ENCODE results near the gene EXOC3L1. TPM values are rescaled to one million over a fixed set of nuclear protein-coding genes. Genes with fewer than 3 reads are reported as not detected.
A peak's percentile ranks its signal among the peaks of the same experiment; 100 is the strongest.

EXOC3L1 gene
- total RNA-seq, 1 experiment from 2014 or later = not detected

DNA sequence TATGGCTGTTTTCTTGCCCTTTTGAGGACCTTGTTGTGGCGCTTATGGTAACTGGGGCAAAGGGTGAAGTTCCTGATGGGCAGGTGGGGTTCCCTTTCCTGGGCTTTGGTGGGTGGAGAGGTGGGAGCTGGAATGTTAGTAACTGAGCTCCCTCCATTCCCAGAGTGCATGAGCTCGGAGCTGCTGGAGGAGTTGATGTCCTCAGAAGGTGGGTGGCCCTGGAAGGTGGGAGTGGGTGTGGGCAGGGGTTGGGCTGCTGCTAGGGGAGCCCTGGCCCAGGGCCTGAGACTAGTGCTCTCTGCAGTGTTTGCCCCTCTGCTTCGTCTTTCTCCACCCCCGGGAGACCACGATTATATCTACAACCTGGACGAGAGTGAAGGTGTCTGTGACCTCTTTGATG, 7.8 kb upstream of the EXOC3L1 start:
- Histone ChIP-seq H3K27me3 (replicated peaks) (no peaks in the 10 kb centered on the region), H3K36me3 (peaks cover 92% of the 10 kb centered on the region), H3K27ac (no peak overlapping the region), H3K4me1 (replicated peaks) (peaks cover 11% of the 10 kb centered on the region), H3K4me3 (no peak overlapping the region), H3K9me3 (replicated peaks) (no peaks in the 10 kb centered on the region; the same call in 1 of the 2 replicates)
- DNase-seq (ENCODE audit: low read depth in 1 of 2, low spot score in 2 of 2) = no peak

DNA sequence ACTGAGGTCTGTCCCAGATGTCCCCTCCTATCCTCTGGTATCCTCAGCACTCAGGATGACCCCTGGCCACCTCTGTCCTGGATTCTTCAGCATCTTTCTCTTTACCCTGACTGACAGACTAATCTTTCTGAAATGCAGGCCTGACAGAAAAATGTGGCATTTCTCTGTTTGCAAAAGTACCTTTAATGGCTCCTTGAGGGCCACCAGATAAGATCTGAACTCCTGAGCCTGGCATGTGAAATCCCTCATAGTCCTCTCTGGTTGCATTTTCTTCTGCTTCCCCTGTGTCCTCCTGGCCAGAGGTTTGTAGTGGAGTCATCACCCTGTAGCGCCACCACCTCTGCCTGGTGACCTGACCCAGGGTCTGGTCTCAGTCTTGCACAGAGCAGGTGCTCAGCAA, 6.9 kb upstream of the EXOC3L1 start:
- peaks cover 12% of the 10 kb centered on the region for H3K4me1 ChIP-seq (replicated peaks)
- DNase-seq (ENCODE audit: low read depth in 1 of 2, low spot score in 2 of 2) = no peak
- H3K9me3 ChIP-seq (replicated peaks) = peaks cover 5% of the 10 kb centered on the region
- H3K27ac ChIP-seq = no peak overlapping the region
- H3K36me3 ChIP-seq = peaks cover 91% of the 10 kb centered on the region
- no peak overlapping the region for H3K4me3 ChIP-seq
- no peaks in the 10 kb centered on the region for H3K27me3 ChIP-seq (replicated peaks)

DNA sequence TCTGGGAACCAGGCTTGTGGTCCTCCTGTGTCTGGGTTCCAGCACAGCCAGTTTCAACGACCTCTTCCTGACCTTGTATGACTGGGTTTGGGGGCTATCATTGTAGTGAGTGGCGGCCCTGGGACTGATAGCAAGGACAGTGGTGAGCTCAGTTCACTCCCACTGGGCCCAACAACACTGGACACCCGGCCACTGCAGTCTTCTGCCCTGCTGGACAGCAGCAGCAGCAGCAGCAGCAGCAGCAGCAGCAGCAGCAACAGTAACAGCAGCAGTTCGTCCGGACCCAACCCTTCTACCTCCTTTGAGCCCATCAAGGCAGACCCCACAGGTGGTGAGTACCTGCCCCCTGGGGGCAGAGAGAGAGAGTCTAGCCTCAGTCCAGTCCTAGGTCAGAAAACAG, 5.7 kb upstream of the EXOC3L1 start:
- Histone ChIP-seq H3K9me3 (replicated peaks) (peaks cover 5% of the 10 kb centered on the region), H3K4me1 (replicated peaks) (peaks cover 22% of the 10 kb centered on the region), H3K4me3 (no peak overlapping the region), H3K36me3 (peaks cover 82% of the 10 kb centered on the region), H3K27ac (no peak overlapping the region), H3K27me3 (replicated peaks) (no peaks in the 10 kb centered on the region)
- DNase-seq (ENCODE audit: low read depth in 1 of 2, low spot score in 2 of 2) = no peak

DNA sequence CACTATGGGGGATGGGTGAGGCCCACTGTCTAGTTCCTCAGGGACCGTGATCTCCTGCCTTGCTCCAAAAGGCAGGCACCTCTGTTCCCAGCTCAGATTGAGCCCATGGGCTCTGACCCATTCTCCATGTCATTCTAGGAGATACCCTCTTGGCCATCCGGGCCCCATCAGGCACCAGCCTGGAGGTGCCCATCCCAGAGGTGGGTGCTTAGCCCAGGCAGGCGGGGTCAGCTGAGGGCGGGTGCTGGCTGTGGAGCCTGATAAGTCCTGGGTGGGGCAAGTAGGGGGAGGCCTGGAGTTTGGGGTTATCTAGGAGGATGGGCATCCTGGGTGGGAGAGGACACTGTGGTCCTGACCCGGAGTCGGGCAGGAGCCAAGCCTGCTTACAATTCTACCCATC, 4.3 kb upstream of the EXOC3L1 start:
- Histone ChIP-seq H3K36me3 (peaks cover 71% of the 10 kb centered on the region), H3K27ac (no peak overlapping the region), H3K9me3 (replicated peaks) (peaks cover 5% of the 10 kb centered on the region), H3K27me3 (replicated peaks) (no peaks in the 10 kb centered on the region), H3K4me1 (replicated peaks) (peaks cover 27% of the 10 kb centered on the region), H3K4me3 (no peak overlapping the region)
- DNase-seq (ENCODE audit: low read depth in 1 of 2, low spot score in 2 of 2) = no peak

DNA sequence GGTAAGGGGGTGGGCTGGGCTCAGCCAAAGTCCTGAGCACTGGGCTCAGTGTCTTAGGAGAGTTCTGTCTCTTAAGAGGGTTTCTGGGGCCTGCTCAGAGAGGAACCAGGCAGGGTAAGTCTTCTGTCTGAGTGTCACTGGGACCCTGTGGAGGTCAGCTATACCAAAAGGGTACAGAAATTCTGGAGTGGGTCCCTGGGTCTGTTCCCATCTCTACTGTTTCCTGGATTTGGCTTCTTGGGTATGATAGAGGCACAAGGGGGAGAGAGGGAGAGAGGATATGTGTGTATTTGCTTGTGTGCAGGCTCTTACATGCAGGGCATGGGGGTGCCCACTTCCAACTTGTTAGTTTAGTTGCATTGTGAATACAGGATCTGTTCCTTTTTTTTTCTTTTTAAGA, 3.6 kb upstream of the EXOC3L1 start:
- DNase-seq (ENCODE audit: low read depth in 1 of 2, low spot score in 2 of 2) = no peak
- peaks cover 27% of the 10 kb centered on the region for H3K4me1 ChIP-seq (replicated peaks)
- H3K27ac ChIP-seq = no peak overlapping the region
- H3K4me3 ChIP-seq = peak overlapping the region; percentile 93
- peaks cover 5% of the 10 kb centered on the region for H3K9me3 ChIP-seq (replicated peaks)
- no peaks in the 10 kb centered on the region for H3K27me3 ChIP-seq (replicated peaks)
- peaks cover 65% of the 10 kb centered on the region for H3K36me3 ChIP-seq

DNA sequence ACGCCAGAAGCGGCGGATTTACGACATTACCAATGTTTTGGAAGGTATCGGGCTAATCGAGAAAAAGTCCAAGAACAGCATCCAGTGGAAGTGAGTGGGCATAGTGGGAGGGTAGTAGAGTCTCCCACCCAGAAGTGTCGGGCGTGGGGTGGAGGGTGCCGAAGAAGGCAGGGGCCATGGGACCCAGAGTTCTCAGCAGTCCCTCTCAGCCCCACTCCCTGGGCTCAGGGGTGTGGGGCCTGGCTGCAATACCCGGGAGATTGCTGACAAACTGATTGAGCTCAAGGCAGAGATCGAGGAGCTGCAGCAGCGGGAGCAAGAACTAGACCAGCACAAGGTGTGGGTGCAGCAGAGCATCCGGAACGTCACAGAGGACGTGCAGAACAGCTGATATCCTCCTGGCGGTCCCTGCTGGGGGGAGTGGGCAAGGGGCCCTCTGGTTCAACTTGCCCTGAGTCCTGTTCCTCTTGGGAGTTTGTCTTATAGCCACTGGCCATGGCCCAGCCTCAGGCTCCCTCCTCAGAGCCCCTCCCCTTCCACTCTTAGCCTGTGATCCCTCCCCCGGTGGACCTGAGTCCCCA, 2.9 kb upstream of the EXOC3L1 start:
- Histone ChIP-seq H3K9me3 (replicated peaks) (peaks cover 5% of the 10 kb centered on the region), H3K27ac (peak overlapping the region; percentile 52), H3K27me3 (replicated peaks) (no peaks in the 10 kb centered on the region), H3K36me3 (peaks cover 59% of the 10 kb centered on the region), H3K4me1 (replicated peaks) (peaks cover 27% of the 10 kb centered on the region), H3K4me3 (peak overlapping the region; percentile 93)
- DNase-seq (ENCODE audit: low read depth in 1 of 2, low spot score in 2 of 2) = no peak

DNA sequence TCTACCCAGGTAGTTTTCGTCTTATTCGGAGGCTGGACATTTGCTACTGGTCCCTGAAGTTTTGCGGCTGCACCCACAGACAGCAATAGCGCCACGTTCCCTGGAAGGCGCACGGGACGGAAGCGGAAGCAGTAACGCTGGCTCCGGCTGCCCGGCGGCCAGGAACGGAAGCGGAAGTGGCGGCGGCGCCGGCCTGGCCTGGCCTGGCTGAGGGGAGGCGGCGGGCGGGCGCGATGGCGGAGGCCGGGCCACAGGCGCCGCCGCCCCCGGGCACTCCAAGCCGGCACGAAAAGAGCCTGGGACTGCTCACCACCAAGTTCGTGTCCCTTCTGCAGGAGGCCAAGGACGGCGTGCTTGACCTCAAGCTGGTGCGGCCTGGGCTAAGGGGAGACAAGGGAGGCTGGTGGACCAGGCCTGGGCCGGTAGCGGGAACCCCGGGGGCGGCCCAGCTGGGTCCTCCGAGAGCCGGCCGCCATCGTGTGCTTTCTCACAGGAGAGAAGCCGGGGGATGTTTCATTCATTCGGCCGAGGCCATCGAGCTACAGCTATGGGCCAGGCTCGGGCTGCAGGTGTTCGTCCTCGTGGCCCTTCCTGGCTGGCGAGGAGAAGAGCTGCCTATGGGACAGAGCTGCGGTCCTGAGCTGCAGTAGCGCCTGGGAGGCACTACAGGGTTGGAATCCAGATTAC, 2.2 kb upstream of the EXOC3L1 start, which contains the start of gene E2F4:
Gene E2F4, plus strand, starts transcription at position 161 of the 687 bp plus-strand sequence. Its CDS starts 73 bp downstream, at position 234.
- H3K36me3 ChIP-seq = peaks cover 51% of the 10 kb centered on the region
- DNase-seq (ENCODE audit: low read depth in 1 of 2, low spot score in 2 of 2) = peak; percentile 78 to 91

DNA sequence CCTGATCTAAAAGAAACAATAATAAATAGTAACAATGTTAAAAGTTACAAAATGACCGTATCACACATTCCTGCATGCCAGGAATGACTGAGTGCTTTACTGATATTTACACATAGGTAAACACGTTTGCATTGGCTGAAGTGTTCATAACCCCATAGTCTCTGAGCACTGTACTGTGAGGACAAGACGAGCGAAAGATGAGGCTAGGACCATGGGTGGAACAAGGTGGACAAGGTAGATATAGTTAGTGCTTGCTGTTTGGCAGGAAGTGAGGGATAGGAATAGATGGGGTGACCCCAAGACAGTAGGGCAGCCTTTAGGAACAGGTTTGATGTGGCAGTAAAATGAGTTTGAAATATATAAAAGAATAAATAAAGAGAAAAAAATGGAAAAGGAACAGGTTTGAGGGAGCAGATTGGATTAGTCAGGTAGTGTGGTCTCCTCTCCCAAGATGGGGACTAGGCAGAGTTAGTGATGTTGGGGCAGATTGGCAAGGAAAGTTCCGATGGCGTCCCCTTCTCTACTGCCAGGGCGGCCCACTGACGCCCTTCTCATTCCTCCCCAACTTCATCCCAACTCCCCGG, 1.6 kb upstream of the EXOC3L1 start:
- no peak overlapping the region for H3K27ac ChIP-seq
- no peak for DNase-seq (ENCODE audit: low read depth in 1 of 2, low spot score in 2 of 2)
- H3K9me3 ChIP-seq (replicated peaks) = peaks cover 5% of the 10 kb centered on the region
- no peaks in the 10 kb centered on the region for H3K27me3 ChIP-seq (replicated peaks)
- peaks cover 45% of the 10 kb centered on the region for H3K36me3 ChIP-seq
- peak overlapping the region; percentile 93 for H3K4me3 ChIP-seq
- peaks cover 34% of the 10 kb centered on the region for H3K4me1 ChIP-seq (replicated peaks)

More for the DNA sequence above, 2.2 kb upstream of the EXOC3L1 start, which contains the start of gene E2F4:
- Histone ChIP-seq H3K27ac (peak within 1 kb of the TSS; percentile 52), H3K9me3 (replicated peaks) (peaks cover 5% of the 10 kb centered on the region), H3K4me3 (peak within 1 kb of the TSS; percentile 93), H3K4me1 (replicated peaks) (peaks cover 28% of the 10 kb centered on the region), H3K27me3 (replicated peaks) (no peaks in the 10 kb centered on the region)

DNA sequence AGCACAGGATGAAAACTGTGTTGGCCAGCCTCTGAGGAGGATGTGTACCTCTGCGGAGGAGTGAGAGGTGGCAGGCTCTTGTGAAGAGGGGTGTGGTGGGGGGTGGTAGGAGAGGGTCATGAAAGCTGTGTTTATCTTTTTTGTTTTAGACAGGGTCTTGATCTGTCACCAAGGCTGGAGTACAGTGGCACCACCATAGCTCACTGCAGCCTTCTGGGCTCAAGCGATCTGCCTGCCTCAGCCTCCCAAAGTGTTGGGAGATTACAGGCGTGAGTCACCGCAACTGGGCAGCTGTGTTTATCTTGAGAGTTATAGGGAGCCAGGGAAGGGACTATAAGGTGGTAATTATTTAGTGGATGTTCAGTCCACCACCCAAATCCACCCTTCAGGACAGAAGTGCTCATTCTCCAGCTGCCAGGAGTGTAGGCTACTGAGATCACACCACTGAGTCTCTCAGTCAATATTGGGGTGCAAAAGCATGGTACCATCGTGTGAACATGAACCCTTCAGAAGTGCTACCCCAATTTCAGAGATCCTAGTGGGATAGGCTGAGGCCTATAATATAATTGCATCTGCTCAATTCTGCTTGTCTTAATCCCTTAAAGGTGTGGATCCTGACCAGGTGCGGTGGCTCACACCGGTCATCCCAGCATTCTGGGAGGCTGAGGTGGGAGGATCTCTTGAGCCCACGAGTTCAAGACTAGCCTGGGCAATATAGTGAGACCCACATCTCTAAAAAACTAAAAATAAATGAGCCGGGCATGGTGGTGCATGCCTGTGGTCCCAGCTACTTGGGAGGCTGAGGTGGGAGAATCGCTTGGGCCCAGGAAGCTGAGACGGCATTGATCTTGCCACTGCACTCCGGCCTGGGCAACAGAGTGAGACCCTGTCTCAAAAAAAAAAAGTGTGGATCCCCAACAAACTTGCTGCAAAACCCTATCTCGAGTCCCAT, 788 bp upstream of the EXOC3L1 start:
- Histone ChIP-seq H3K9me3 (replicated peaks) (peaks cover 5% of the 10 kb centered on the region), H3K27ac (no peak overlapping the region), H3K27me3 (replicated peaks) (no peaks in the 10 kb centered on the region), H3K4me1 (replicated peaks) (peaks cover 42% of the 10 kb centered on the region), H3K36me3 (peaks cover 37% of the 10 kb centered on the region), H3K4me3 (no peak overlapping the region)
- peak in 1 of 2 experiments; percentile 29 for DNase-seq (ENCODE audit: low read depth in 1 of 2, low spot score in 2 of 2)

DNA sequence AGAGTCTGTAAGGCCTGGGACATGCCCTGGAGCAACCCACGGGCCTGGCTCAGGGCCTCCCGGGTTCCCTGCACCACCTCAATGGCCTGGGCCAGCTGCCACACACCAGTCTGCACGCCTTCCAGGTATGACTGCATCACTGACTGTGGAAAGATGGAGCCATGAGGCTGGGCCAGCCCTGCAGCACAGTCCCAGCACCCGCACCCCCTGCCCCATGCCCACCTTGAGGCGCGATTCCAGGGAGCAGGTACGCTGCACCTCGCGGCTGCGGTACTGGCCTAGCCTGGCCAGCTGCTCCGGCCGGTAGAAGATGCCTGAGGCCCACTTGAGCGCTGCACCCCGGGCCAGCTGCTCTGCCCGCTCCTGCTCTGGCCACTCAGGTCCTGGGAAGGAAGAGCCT, 1.1 kb downstream of the EXOC3L1 start:
- Histone ChIP-seq H3K27ac (no peak overlapping the region), H3K4me3 (no peak overlapping the region), H3K27me3 (replicated peaks) (no peaks in the 10 kb centered on the region), H3K36me3 (peaks cover 18% of the 10 kb centered on the region), H3K4me1 (replicated peaks) (peaks cover 60% of the 10 kb centered on the region), H3K9me3 (replicated peaks) (peaks cover 5% of the 10 kb centered on the region)
- DNase-seq (ENCODE audit: low read depth in 1 of 2, low spot score in 2 of 2) = no peak

DNA sequence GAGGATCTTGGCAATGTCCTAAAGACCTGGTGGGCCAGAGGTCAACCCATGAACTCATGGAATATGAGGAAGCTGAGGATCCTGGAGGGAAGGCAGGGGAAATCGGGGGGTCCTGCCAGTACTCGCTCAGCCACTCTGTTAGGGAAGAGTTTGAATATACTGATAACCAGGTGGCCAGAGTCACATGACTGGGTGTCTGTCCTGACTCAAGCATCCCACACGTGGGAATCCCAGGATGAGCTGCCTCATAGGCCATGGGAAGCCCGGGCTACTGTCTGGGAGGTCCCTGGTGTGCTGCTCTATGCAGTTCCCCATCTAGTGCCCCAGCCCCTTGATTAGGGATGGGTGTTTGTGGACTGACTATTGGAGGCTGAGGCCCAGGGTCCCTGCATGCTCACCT, 1.6 kb downstream of the EXOC3L1 start:
- DNase-seq (ENCODE audit: low read depth in 1 of 2, low spot score in 2 of 2) = no peak

DNA sequence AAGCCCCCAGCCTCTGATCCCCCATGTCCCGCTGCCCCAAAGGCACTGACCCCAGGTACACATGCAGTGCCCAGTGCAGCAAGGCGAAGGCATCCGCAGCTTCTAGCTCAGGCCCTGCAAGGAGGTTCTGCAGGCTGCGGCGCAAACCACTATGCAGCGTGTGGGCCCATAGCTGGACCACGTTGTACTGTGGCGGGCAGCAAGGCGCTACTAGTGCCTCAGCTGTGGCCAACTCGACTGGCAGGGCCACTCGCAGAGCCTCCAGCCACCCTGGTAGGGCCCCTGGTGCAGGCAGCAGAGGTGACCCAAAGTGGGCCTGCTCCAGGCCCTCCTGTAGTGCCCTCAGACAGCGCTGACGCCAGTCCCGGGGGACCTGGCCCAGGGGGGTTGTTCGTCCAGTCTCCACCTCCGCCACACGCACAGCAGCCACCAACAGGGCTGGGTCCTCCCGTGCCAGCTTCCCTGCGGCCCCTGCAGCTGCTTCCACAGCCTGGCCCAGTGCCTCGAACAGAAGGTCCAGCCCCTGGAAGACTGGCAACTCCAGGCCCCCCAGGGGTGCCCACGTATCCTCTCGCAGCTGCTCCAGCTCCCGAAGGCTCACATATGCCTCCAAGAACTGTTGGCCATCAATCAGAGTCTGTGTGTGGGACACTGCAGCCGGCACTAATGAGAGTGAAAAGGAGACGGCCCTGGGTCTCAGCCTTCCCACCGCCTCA, 2.6 kb downstream of the EXOC3L1 start:
- no peak overlapping the region for H3K4me3 ChIP-seq
- no peak for DNase-seq (ENCODE audit: low read depth in 1 of 2, low spot score in 2 of 2)

More for the DNA sequence above, 1.6 kb downstream of the EXOC3L1 start:
- Histone ChIP-seq H3K36me3 (peaks cover 16% of the 10 kb centered on the region), H3K4me3 (no peak overlapping the region), H3K27me3 (replicated peaks) (no peaks in the 10 kb centered on the region), H3K4me1 (replicated peaks) (peaks cover 55% of the 10 kb centered on the region), H3K27ac (no peak overlapping the region), H3K9me3 (replicated peaks) (peaks cover 5% of the 10 kb centered on the region)

DNA sequence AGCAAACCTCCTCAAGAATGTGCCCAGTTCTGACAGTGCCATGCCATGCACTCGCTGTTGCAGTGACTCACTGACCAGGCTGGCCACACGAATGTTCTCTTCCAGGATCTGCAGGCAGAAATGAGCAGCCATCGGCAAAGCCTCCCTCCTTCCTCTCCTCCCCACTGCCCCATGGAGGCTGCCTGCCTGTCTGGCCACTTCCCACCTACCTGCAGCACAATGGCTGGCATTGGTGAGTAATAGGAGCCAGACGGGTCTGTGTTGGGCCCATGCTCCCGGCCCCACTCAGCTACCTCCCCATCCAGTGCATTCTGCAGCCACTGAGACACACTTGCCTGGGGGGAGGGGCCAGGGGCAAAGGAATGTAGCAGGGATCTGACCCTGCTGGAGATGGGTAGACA, 3.4 kb downstream of the EXOC3L1 start:
- H3K4me3 ChIP-seq = no peak overlapping the region
- no peaks in the 10 kb centered on the region for H3K27me3 ChIP-seq (replicated peaks)
- H3K27ac ChIP-seq = no peak overlapping the region
- DNase-seq (ENCODE audit: low read depth in 1 of 2, low spot score in 2 of 2) = peak in 1 of 2 experiments; percentile 33
- H3K9me3 ChIP-seq (replicated peaks) = no peaks in the 10 kb centered on the region
- H3K4me1 ChIP-seq (replicated peaks) = peaks cover 54% of the 10 kb centered on the region
- peaks cover 3% of the 10 kb centered on the region; the same call in 1 of the 2 replicates for H3K36me3 ChIP-seq

More for the DNA sequence above, 2.6 kb downstream of the EXOC3L1 start:
- no peaks in the 10 kb centered on the region for H3K27me3 ChIP-seq (replicated peaks)
- H3K4me1 ChIP-seq (replicated peaks) = peaks cover 55% of the 10 kb centered on the region
- peaks cover 6% of the 10 kb centered on the region for H3K36me3 ChIP-seq
- peaks cover 3% of the 10 kb centered on the region; the same call in 1 of the 2 replicates for H3K9me3 ChIP-seq (replicated peaks)
- H3K27ac ChIP-seq = no peak overlapping the region

All from SJSA1 (cell line).